ENCODE measurements around the gene SYNE1.
A peak's percentile ranks its signal among the peaks of the same experiment; 100 is the strongest.

DNA sequence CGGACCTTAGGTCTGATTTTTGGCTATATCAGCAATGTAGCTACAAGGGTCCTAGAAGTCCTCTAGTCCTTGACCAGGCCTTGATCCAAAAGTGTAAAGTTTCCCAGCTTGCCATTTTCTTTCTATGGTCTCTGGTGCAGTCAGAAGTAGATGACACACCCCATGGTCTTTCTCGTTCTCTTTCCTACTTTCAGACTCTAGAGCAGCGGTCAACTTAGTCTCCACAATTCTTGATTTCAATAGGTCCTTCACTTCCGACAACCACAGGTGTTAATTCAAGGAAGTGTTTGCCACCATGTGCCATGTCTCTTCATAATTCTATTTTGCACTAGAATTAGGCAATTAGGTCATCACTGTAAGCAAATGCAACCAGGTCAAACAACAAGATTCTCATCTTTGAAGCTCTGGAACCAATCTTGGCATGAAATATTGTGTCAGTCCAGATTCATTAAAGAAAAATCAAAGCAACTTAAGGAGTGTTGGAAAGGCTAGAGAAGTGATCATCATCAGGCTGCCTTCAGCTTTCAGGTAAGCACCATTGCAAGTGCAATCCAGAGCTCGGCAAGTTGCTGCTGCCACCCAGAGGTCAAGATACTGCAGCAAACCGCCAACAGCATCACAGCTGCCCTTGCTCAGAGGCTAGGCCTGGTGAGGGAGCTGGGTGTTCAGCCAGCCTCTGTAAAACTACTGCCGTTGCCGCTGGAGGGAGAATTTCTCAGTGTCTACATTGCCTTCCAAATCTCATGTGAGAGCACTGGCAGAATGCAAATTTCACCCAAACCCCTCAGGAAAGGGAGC lies 5.6 kb upstream of the SYNE1 start:
- TF ChIP-seq, protein P1, sequence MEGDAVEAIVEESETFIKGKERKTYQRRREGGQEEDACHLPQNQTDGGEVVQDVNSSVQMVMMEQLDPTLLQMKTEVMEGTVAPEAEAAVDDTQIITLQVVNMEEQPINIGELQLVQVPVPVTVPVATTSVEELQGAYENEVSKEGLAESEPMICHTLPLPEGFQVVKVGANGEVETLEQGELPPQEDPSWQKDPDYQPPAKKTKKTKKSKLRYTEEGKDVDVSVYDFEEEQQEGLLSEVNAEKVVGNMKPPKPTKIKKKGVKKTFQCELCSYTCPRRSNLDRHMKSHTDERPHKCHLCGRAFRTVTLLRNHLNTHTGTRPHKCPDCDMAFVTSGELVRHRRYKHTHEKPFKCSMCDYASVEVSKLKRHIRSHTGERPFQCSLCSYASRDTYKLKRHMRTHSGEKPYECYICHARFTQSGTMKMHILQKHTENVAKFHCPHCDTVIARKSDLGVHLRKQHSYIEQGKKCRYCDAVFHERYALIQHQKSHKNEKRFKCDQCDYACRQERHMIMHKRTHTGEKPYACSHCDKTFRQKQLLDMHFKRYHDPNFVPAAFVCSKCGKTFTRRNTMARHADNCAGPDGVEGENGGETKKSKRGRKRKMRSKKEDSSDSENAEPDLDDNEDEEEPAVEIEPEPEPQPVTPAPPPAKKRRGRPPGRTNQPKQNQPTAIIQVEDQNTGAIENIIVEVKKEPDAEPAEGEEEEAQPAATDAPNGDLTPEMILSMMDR (IDR thresholded peaks at IDR 0.05; ENCODE audit: low read depth, low read length, missing input control) = peak; percentile 33
- TF ChIP-seq, protein P2, sequence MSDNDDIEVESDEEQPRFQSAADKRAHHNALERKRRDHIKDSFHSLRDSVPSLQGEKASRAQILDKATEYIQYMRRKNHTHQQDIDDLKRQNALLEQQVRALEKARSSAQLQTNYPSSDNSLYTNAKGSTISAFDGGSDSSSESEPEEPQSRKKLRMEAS (IDR thresholded peaks at IDR 0.05) = no peak
- TF ChIP-seq, protein P3, sequence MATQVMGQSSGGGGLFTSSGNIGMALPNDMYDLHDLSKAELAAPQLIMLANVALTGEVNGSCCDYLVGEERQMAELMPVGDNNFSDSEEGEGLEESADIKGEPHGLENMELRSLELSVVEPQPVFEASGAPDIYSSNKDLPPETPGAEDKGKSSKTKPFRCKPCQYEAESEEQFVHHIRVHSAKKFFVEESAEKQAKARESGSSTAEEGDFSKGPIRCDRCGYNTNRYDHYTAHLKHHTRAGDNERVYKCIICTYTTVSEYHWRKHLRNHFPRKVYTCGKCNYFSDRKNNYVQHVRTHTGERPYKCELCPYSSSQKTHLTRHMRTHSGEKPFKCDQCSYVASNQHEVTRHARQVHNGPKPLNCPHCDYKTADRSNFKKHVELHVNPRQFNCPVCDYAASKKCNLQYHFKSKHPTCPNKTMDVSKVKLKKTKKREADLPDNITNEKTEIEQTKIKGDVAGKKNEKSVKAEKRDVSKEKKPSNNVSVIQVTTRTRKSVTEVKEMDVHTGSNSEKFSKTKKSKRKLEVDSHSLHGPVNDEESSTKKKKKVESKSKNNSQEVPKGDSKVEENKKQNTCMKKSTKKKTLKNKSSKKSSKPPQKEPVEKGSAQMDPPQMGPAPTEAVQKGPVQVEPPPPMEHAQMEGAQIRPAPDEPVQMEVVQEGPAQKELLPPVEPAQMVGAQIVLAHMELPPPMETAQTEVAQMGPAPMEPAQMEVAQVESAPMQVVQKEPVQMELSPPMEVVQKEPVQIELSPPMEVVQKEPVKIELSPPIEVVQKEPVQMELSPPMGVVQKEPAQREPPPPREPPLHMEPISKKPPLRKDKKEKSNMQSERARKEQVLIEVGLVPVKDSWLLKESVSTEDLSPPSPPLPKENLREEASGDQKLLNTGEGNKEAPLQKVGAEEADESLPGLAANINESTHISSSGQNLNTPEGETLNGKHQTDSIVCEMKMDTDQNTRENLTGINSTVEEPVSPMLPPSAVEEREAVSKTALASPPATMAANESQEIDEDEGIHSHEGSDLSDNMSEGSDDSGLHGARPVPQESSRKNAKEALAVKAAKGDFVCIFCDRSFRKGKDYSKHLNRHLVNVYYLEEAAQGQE (IDR thresholded peaks at IDR 0.05) = no peak
- TF ChIP-seq RAD21 (IDR thresholded peaks at IDR 0.05) (peak; percentile 77 to 82), TAF1 (conservative IDR thresholded peaks at IDR 0.05) (no peak), SP1 (IDR thresholded peaks at IDR 0.05) (no peak), JUND (IDR thresholded peaks at IDR 0.05) (no peak), GABPA (IDR thresholded peaks at IDR 0.05 in 1 of 2, conservative IDR thresholded peaks at IDR 0.05 in 1 of 2) (no peak)
- TF ChIP-seq, protein P4, sequence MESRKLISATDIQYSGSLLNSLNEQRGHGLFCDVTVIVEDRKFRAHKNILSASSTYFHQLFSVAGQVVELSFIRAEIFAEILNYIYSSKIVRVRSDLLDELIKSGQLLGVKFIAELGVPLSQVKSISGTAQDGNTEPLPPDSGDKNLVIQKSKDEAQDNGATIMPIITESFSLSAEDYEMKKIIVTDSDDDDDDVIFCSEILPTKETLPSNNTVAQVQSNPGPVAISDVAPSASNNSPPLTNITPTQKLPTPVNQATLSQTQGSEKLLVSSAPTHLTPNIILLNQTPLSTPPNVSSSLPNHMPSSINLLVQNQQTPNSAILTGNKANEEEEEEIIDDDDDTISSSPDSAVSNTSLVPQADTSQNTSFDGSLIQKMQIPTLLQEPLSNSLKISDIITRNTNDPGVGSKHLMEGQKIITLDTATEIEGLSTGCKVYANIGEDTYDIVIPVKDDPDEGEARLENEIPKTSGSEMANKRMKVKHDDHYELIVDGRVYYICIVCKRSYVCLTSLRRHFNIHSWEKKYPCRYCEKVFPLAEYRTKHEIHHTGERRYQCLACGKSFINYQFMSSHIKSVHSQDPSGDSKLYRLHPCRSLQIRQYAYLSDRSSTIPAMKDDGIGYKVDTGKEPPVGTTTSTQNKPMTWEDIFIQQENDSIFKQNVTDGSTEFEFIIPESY (IDR thresholded peaks at IDR 0.05) = no peak
- TF ChIP-seq, protein P5, sequence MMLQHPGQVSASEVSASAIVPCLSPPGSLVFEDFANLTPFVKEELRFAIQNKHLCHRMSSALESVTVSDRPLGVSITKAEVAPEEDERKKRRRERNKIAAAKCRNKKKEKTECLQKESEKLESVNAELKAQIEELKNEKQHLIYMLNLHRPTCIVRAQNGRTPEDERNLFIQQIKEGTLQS (IDR thresholded peaks at IDR 0.05) = no peak
